ENCODE results near the gene CRYZL1.
"Not testable (repeated sequence)": the region's sequence is repeated elsewhere in the genome, so short reads cannot be mapped to it uniquely, and the experiment has no call there.

The CRYZL1 gene

DNA sequence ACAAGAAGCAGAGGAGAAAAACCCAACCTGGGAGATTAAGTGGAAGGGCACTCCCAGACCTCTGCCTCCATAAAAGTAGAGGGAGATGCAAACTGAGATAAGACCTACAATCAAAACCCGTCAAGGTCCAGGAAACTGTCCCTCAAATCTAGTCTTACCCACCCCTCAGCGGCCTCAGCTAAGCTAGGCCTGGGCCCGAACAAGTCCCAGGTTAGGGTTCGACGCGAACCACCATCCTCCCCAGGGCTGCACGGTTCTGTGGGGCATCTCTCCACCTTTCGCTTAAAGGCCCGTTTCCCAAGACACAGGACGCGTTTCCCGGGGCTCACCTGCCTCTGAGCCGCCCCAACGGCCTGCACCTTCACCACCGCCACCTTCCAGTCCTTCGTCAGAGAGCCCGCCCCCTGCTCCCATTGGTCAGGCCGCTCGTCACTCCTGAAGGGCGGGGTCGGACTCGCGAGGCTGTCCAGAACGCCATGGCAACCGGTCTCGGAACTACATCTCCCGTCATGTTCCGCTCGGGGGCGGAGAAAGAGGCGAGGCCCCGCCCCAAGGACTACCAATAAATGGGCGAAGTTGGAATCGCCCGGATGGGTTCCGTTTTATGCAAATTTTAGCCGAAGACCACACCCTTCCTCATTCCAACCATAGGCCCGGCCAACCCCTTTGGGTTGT lies at the start of gene CRYZL1:
Gene CRYZL1 (minus strand): TSS at position 390 of the 675 bp plus-strand sequence. CDS start 10,190 bp downstream, outside the sequence.
- Mint-ChIP-seq H3K27ac (peak within 1 kb of the TSS; percentile 95), H3K27me3 (peaks cover 16 to 18% of the 10 kb centered on the region in 2 donors), H3K4me3 (peak within 1 kb of the TSS; percentile 87 to 88), H3K4me1 (peaks cover 10 to 19% of the 10 kb centered on the region in 2 donors), H3K9me3 (no peaks in the 10 kb centered on the region), H3K36me3 (peaks cover 5 to 10% of the 10 kb centered on the region in 2 donors)
- DNase-seq: peak; percentile 100
- ATAC-seq (replicated peaks): peak; percentile 83 to 87

DNA sequence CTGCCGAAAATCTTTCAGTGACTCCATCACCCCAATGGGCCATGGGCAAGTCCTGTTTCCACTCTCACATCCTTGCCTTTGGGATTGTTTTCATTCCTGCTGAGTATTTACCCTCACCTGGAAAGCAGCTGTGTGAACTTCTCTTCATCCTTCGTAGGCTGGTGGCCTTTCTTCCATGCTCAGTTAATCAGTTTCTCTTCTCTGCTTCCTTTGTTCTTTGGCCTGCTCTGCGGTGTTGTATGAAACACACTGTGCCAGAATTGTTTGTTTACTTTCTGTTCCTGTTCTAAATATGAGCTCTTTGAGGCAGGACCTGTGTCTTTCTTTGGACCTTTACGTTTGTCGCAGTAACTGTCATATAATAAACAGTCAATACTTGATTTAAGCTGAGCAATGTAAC lies 49.3 kb upstream of the CRYZL1 start:
- Mint-ChIP-seq H3K27ac (no peak overlapping the region), H3K9me3 (no peaks in the 10 kb centered on the region), H3K4me1 (peaks cover 0 to 3% of the 10 kb centered on the region in 2 donors), H3K27me3 (peaks cover 0 to 6% of the 10 kb centered on the region in 2 donors), H3K36me3 (no peaks in the 10 kb centered on the region), H3K4me3 (no peak overlapping the region)
- DNase-seq (no peak), ATAC-seq (replicated peaks) (no peak)

DNA sequence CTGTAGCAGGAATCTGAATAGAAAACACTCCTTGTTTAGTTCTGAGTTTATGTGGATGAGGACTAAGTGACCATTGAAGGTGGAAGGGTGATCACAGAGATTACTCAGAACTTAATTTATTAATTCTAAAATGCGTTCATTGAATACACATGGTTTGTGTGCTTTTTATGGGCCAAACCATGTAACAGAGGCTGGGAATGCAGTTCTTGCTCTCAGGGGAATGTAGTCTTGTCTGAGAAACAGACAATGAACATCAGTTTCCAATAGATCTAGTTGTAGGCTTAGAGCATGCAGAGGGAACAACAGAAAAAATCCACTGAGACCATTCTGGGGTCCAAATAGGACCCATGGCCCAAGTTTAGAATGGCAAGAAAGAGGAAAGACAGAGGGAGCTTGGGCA lies 46.8 kb upstream of the CRYZL1 start:
- no peak for ATAC-seq (replicated peaks)
- H3K4me3 Mint-ChIP-seq: no peak overlapping the region
- peaks cover 0 to 6% of the 10 kb centered on the region in 2 donors for H3K27me3 Mint-ChIP-seq
- H3K4me1 Mint-ChIP-seq: peaks cover 0 to 3% of the 10 kb centered on the region in 2 donors
- no peak for DNase-seq
- H3K36me3 Mint-ChIP-seq: no peaks in the 10 kb centered on the region
- H3K27ac Mint-ChIP-seq: no peak overlapping the region
- H3K9me3 Mint-ChIP-seq: no peaks in the 10 kb centered on the region

DNA sequence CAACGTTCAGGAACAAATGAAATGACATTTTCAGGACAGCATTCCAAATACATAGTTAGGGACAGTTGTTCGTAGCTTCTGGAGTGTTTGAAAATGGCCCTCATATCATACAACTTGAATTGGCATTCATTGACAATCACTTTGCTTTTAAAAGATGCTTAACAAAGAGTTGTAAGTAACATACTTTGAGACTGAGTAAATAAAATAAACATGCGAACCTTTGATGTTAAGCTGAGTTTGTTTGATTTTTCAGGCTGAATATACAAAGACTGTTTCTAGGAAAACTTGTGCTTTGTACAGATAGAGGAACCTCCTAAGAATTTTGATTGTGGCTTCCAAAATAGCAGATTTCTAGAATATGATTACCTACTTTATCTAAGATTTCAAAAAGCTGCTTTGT lies 46.1 kb upstream of the CRYZL1 start:
- DNase-seq: no peak

DNA sequence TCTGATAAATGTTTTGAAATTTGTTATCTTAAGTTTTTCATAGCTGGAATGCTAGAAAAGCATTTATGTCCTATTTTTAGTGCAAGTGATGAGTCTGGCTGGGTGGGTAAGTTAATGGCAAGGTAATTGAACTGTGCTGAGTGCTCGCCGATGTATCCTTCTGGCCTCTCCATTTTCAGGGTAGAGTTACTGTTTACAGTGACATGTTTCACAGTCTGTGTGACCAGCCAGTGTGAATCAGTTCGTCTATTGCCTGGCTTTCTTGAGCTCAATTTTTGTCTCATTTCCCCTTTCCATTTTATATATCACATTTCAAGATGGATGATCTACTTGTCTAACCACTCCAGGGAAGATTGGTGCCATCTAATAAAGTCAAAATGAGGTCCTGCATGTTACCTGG lies 44.8 kb upstream of the CRYZL1 start:
- Mint-ChIP-seq H3K36me3 (no peaks in the 10 kb centered on the region), H3K27me3 (peaks cover 0 to 6% of the 10 kb centered on the region in 2 donors), H3K4me3 (no peak overlapping the region), H3K4me1 (peaks cover 0 to 3% of the 10 kb centered on the region in 2 donors), H3K27ac (no peak overlapping the region), H3K9me3 (no peaks in the 10 kb centered on the region)
- DNase-seq (no peak), ATAC-seq (replicated peaks) (no peak)

More for the DNA sequence above, 46.1 kb upstream of the CRYZL1 start:
- H3K4me3 Mint-ChIP-seq: no peak overlapping the region
- no peak overlapping the region for H3K27ac Mint-ChIP-seq
- peaks cover 0 to 3% of the 10 kb centered on the region in 2 donors for H3K4me1 Mint-ChIP-seq
- no peak for ATAC-seq (replicated peaks)
- no peaks in the 10 kb centered on the region for H3K36me3 Mint-ChIP-seq
- H3K9me3 Mint-ChIP-seq: no peaks in the 10 kb centered on the region
- H3K27me3 Mint-ChIP-seq: peaks cover 0 to 6% of the 10 kb centered on the region in 2 donors

DNA sequence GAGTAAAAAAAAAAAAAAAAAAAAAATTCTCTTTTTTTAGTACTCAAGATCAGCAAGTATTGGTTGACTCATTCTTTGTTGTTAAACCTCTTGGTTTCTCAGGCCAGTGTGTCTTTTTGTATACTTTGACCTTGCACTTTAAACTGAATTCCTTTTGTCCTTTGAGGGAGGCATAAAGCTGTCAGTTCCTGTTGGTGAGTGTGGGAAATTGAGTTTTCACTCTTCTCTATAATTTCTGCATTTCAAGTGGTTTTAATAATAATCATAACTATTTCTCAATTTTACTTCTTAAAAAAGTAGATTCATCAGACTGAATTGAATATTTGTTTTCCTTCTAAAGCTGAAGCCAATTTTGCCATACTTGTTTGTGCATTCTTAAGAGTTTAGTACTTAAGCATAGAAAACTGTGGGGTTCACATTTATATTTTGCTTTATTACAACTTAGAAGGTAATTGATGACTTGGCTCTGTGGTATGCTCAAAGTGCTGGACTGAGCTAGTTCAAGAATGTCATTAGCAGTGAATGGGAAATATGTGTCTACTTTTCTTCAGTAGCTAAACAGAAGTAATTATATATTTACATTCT lies 44.2 kb upstream of the CRYZL1 start:
- no peak overlapping the region for H3K27ac Mint-ChIP-seq
- no peaks in the 10 kb centered on the region for H3K9me3 Mint-ChIP-seq
- H3K4me3 Mint-ChIP-seq: no peak overlapping the region
- DNase-seq (no peak), ATAC-seq (replicated peaks) (no peak)
- H3K4me1 Mint-ChIP-seq: peaks cover 0 to 2% of the 10 kb centered on the region in 2 donors
- H3K36me3 Mint-ChIP-seq: no peaks in the 10 kb centered on the region
- H3K27me3 Mint-ChIP-seq: peaks cover 0 to 10% of the 10 kb centered on the region in 2 donors

DNA sequence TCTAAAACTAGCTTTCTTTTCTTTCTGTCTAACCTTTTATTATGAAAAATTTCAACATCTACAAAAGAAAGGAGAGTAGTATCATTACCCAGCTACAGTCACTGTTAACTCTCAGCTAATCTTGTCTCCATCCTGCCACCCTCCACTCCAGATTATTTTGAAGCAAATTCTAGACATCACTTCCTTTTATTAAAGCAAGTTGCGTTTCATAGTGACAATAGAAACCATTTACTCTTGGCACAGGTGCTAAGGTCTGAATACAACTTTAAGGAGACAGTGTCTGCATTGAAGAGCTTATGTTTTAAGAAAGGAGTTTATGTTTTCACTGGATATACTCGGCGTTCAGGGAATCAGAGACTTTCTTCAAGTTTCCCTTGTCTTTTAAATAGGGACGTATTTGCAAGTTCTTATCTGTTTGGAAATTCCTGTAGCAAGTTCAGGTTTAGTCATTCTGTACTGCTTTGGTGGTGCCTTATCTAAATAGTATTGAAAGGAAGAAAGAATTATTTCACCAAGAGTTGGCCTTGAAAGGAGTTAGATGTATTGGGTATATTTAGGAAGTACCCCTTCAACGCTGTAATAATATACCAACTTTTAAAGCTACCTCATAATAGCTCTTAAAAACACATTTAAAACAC lies 43.5 kb upstream of the CRYZL1 start:
- ATAC-seq (replicated peaks): no peak
- Mint-ChIP-seq H3K27ac (no peak overlapping the region), H3K27me3 (peaks cover 0 to 10% of the 10 kb centered on the region in 2 donors), H3K9me3 (no peaks in the 10 kb centered on the region), H3K36me3 (no peaks in the 10 kb centered on the region), H3K4me3 (no peak overlapping the region), H3K4me1 (peaks cover 0 to 2% of the 10 kb centered on the region in 2 donors)
- no peak for DNase-seq

DNA sequence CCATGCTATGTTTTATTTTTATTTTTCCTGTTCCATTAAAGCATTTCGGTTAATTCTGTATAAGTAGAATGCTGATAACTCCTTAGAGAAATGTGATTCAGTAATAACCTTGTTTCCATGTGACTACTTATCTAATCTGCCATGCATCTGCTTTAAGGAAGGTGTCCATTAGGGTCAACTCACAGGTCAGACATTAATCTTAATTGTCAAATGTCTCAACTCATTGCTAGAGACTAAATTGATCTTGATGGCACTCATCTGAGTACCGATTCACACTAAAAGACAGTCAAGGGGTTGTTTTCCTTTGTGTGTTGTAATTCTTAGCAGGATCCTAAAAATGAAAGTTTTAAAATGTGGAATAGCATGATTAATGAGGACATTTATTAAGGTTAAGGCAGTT lies 42.5 kb upstream of the CRYZL1 start:
- ATAC-seq (replicated peaks): no peak
- Mint-ChIP-seq H3K27ac (no peak overlapping the region), H3K4me1 (peaks cover 0 to 2% of the 10 kb centered on the region in 2 donors), H3K9me3 (no peaks in the 10 kb centered on the region), H3K4me3 (no peak overlapping the region), H3K27me3 (peaks cover 0 to 10% of the 10 kb centered on the region in 2 donors), H3K36me3 (no peaks in the 10 kb centered on the region)
- no peak for DNase-seq

DNA sequence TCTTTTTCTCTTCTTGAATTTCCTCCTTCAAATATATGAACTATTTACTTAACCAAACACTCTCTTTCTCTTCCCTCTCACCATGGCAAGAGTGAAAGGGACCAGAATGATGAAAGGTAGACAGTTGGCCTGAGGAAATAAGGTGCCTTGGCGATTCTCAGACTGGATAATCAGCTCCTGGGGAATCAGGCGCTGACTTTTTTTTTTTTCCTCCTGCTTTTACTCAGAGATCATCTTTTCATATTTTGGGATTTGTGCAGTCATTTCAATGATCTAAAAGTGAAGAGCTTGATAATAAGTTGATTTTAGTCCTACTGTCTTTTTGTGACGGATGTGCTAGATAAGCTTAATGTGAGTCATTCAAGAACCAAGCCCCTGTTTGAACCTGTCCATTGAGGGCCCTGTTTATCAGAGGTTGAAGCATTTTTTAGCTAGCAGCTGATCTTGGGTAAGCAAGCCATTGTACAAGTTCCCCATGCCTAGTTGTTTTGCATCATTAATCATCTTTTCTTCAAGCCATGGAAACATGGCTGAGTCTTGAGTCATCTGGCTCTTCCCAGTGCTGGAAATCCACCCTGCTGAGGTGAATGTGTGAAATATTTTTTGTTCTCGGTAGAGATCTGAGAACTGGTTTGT lies 41.6 kb upstream of the CRYZL1 start:
- H3K4me3 Mint-ChIP-seq: no peak overlapping the region
- H3K36me3 Mint-ChIP-seq: no peaks in the 10 kb centered on the region
- ATAC-seq (replicated peaks): no peak
- no peak overlapping the region for H3K27ac Mint-ChIP-seq
- H3K27me3 Mint-ChIP-seq: peaks cover 0 to 10% of the 10 kb centered on the region in 2 donors
- peaks cover 0 to 2% of the 10 kb centered on the region in 2 donors for H3K4me1 Mint-ChIP-seq
- no peaks in the 10 kb centered on the region for H3K9me3 Mint-ChIP-seq
- DNase-seq: no peak

DNA sequence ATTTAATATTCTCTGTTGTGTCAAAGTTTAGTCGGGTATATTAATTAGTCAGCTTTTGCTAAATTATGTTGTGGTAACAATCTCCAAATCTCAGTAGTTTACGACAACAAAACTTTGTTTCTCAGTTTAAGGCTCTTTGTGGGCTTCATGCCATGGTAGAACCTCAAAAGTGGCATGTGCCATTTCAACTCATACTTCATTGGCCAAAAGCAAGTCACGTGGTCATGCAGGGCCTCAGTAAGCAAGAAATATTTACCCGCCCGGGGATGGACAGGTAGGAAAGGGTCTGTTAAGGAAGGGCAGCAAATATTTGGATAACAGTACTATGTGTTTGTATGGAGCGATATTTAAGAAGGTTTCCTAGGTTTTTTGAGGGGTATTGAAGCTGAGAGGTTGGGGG lies 39.3 kb upstream of the CRYZL1 start:
- no peaks in the 10 kb centered on the region for H3K4me1 Mint-ChIP-seq
- ATAC-seq (replicated peaks) (no peak), DNase-seq (no peak)
- H3K27ac Mint-ChIP-seq: no peak overlapping the region
- H3K36me3 Mint-ChIP-seq: no peaks in the 10 kb centered on the region
- peaks cover 0 to 5% of the 10 kb centered on the region in 2 donors for H3K27me3 Mint-ChIP-seq
- H3K4me3 Mint-ChIP-seq: no peak overlapping the region
- H3K9me3 Mint-ChIP-seq: no peaks in the 10 kb centered on the region

DNA sequence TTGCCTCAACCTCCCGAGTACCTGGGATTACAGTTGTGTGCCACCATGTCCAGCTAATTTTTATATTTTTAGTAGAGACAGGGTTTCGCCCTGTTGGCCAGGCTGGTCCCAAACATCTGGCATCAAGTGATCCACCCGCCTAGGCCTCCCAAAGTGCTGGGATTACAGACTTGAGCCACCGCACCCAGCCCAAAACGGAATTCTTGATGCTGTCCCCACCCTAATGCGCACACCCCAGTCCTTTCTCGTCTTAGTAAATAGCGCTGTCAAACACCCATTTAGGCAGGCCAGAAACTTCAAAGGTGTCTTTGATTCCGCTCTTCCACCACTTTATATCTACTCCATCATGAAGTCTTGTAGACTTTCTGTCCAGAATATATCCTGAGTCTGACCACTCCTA lies 35.9 kb upstream of the CRYZL1 start:
- DNase-seq (no peak), ATAC-seq (replicated peaks) (no peak)
- Mint-ChIP-seq H3K4me3 (no peak overlapping the region), H3K4me1 (no peaks in the 10 kb centered on the region), H3K36me3 (no peaks in the 10 kb centered on the region), H3K9me3 (no peaks in the 10 kb centered on the region), H3K27me3 (peaks cover 0 to 5% of the 10 kb centered on the region in 2 donors), H3K27ac (no peak overlapping the region)

DNA sequence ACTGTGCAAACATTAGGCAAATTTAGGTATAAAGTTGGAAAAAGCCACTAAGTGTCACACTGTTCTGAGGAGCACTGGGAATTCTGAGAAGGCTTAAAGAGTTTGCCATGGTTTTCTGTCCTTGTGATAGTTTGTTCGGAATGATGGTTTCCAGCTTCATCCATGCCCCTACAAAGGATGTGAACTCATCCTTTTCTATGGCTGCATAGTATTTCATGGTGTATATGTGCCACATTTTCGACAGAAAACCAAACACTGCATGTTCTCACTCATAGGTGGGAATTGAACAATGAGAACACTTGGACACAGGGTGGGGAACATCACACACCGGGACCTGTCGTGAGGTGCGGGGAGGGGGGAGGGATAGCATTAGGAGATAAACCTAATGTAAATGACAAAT lies 35.1 kb upstream of the CRYZL1 start:
- H3K4me3 Mint-ChIP-seq; DNase-seq; H3K27me3 Mint-ChIP-seq; H3K27ac Mint-ChIP-seq; H3K9me3 Mint-ChIP-seq; H3K36me3 Mint-ChIP-seq; H3K4me1 Mint-ChIP-seq; ATAC-seq (replicated peaks): not testable (repeated sequence)

DNA sequence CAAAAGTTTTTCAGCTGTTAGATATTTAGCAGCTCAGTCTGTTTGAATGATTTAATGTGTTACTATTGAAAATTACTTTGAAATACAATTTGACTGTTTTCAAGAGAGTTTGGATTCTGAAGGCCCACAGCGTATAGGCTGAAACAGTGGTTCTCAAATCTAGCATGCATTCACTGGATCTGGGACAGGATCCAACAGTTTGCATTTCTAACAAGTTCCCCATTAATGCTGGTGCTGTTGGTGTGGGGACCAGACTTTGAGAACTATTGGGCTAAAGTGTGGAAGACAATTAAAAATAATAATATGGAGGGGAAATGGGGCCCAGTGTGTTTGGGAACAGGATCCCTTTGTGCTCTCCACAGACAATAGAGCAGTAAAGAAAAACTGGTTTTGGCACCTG lies 32.7 kb upstream of the CRYZL1 start:
- no peak overlapping the region for H3K27ac Mint-ChIP-seq
- no peaks in the 10 kb centered on the region for H3K27me3 Mint-ChIP-seq
- H3K9me3 Mint-ChIP-seq: no peaks in the 10 kb centered on the region
- H3K36me3 Mint-ChIP-seq: no peaks in the 10 kb centered on the region
- DNase-seq: no peak
- no peak for ATAC-seq (replicated peaks)
- H3K4me1 Mint-ChIP-seq: no peaks in the 10 kb centered on the region
- H3K4me3 Mint-ChIP-seq: no peak overlapping the region

DNA sequence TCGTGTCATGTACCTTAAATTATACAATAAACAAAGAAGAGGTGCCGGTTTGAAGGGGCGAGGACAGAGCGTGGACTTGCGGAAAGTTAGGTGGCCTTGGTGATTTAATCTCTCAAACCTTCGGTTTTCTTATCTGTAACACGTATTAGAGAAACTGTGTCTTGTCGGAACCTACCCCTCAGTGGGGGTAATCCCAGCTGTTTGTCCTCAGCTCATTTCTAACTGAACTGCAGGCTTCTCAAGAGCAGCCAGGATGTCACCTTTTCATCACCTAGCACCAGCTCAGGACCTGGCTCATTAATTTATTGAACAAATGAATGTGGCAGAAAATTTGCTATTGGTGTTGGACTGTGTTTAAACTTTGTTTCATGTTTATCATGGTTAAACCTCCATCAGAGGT lies 31.9 kb upstream of the CRYZL1 start:
- Mint-ChIP-seq H3K4me1 (no peaks in the 10 kb centered on the region), H3K9me3 (no peaks in the 10 kb centered on the region), H3K4me3 (no peak overlapping the region), H3K27me3 (no peaks in the 10 kb centered on the region), H3K27ac (no peak overlapping the region), H3K36me3 (no peaks in the 10 kb centered on the region)
- ATAC-seq (replicated peaks) (no peak), DNase-seq (no peak)

All from stimulated activated naive B cell treated with anti-CD40 and anti-IgM and Interleukin-4, amounts not matched to agents 10 μg/mL and 1 μg/mL and 100 μg/mL, for 72 hours (primary cell).